HG02763 (cell line): ENCODE data around the gene PDLIM7.

ENCODE experiments used
- ATAC-seq: cut with Tn5 transposase; IDR thresholded peaks from one replicate; pipeline ENCODE4 v1.9.1; 2021; ENCODE audit warnings: mild to moderate bottlenecking, moderate library complexity; ENCODE audit not compliant: unreplicated experiment

PDLIM7 gene

GRCh38 chr5:177475563-177476427 is 21.6 kb downstream of the PDLIM7 start:
- no peak for ATAC-seq

GRCh38 chr5:177474846-177475562 is 22.4 kb downstream of the PDLIM7 start:
- ATAC-seq, result no peak

GRCh38 chr5:177474002-177474476 is 23.4 kb downstream of the PDLIM7 start:
- no peak for ATAC-seq

- ATAC-seq, result no peak
Observed at GRCh38 chr5:177473443-177474001, 23.9 kb downstream of the PDLIM7 start, which contains the start of gene DBN1. DBN1 (minus strand) TSS chr5:177473634; CDS start chr5:177473521, 113 bp downstream.

GRCh38 chr5:177472460-177473442 is 24.7 kb downstream of the PDLIM7 start:
- no peak for ATAC-seq

GRCh38 chr5:177471610-177472356 is 25.6 kb downstream of the PDLIM7 start:
- no peak for ATAC-seq

GRCh38 chr5:177470759-177471536 is 26.5 kb downstream of the PDLIM7 start:
- no peak for ATAC-seq

GRCh38 chr5:177469750-177470525 is 27.5 kb downstream of the PDLIM7 start:
- no peak for ATAC-seq

GRCh38 chr5:177468685-177469628 is 28.4 kb downstream of the PDLIM7 start:
- no peak for ATAC-seq

GRCh38 chr5:177468329-177468684 is 29.1 kb downstream of the PDLIM7 start:
- ATAC-seq, result no peak

GRCh38 chr5:177467436-177467835 is 30.0 kb downstream of the PDLIM7 start:
- no peak for ATAC-seq

GRCh38 chr5:177466861-177467260 is 30.5 kb downstream of the PDLIM7 start:
- ATAC-seq, result no peak

- ATAC-seq, result no peak
Observed at GRCh38 chr5:177465044-177465443, 32.4 kb downstream of the PDLIM7 start.

- no peak for ATAC-seq
Observed at GRCh38 chr5:177462021-177462670, 35.3 kb downstream of the PDLIM7 start.

- ATAC-seq, result no peak
Observed at GRCh38 chr5:177459819-177460628, 37.4 kb downstream of the PDLIM7 start.

- ATAC-seq, result no peak
Observed at GRCh38 chr5:177459357-177459756, 38.0 kb downstream of the PDLIM7 start.
